NCI-H460 (cell line): ENCODE data around the gene ANKRD13A. TPM values are rescaled to one million over a fixed set of nuclear protein-coding genes. Genes with fewer than 3 reads are reported as not detected.
"Not testable (repeated sequence)": the region's sequence is repeated elsewhere in the genome, so short reads cannot be mapped to it uniquely, and the experiment has no call there.

ENCODE experiments used
- DNase-seq: peaks from one replicate; pipeline ENCODE4 v3.0.0-alpha.2; 2016; ENCODE audit warnings: low read depth; ENCODE audit errors: extremely low read depth
- total RNA-seq: library from RNA; depleted of rRNA; stranded (reverse); fragments of >200 nt; shearing (Covaris generic); gene quantifications from 2 replicates; pipeline ENCODE4 v1.2.3, GENCODE V29; 2014

Gene ANKRD13A
- total RNA-seq, 1 experiment from 2014 or later: 14.6 TPM

DNA sequence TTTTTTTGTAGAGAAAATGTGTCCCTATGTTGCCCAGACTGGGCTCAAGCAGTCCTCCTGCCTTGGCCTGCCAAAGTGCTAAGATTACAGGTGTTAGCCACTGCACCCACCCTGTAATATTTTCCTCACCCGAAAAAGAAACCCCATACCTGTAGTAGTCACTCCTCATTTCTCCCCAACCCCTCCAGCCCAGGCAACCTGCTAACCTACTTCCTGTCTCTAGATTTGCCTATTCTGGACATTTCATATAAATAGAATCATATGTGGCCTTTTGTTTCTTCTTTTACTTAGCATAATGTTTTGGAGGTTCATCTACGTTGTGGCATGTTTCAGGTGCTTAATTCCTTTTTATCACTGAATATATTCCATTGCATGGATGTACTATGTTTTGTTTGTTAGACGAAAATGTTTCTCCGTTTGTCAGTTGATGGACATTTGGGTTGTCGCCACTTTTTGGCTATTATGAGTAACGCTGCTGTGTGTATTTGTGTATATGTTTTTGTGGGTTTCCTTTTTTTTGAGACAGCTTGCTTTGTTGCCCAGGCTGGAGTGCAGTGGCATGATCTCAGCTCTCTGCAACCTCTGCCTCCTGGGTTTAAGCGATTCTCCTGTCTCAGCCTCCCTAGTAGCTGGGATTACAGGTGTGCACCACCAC, 6.2 kb downstream of the ANKRD13A start:
- no peak for DNase-seq

DNA sequence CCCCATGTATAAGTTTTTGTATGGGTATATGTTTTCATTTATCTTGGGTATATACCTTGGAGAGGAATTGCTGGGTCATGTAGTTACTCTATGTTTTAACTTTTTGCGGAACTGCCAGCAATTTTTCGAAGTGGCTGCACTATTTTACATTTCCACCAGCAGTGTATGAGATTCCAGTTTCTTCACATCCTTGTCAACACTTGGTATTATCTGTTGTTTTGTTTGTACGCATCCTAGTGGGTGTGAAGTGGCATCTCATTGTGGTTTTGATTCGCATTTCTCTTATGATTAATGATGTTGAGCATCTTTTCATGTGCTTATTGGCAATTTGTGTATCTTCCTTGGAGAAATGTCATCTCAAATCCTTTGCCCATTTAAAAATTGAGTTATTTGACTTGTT, 6.9 kb downstream of the ANKRD13A start:
- DNase-seq: no peak

DNA sequence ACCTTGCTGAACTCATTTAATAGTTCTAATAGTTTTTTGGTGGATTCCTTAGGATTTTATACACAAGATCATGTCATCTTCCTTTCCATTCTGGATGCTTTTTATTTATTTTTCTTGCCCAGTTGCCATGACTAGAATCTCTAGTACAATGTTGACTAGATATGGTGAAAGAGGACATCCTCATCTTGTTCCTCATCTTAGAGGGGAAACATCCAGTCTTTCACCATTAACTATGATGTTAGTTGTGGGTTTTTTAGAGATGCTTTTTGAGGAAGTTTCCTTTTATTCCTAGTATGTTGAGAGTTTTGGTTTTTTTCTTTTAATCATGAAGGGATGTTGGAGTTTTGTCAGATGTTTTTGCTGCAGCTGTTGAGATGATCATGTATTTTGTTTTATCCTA, 8.7 kb downstream of the ANKRD13A start:
- DNase-seq: no peak

DNA sequence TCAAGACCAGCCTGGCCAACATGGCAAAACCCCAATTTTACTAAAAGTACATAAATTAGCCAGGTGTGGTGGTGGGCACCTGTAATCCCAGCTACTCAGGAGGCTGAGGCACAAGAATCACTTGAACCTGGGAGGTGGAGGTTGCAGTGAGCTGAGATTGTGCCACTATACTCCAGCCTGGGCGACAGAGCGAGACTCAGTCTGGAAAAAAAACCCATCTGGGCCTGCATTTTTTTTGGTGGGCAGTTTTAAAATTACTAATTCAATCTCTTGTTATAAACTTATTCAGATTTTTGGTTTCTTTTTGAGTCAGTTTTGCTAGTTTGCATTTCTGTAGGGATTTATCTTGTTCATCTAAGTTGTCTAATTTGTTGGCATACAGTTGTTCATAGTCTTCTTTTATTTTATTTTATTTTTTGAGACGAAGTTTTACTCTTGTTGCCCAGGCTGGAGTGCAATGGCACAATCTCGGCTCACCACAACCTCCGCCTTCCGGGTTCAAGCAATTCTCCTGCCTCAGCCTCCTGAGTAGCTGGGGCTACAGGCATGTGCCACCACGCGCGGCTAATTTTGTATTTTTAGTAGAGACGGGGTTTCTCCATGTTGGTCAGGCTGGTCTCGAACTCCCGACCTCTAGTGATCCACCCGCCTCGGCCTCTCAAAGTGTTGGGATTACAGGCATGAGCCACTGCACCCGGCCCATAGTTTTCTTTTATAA, 9.6 kb downstream of the ANKRD13A start:
- DNase-seq: not testable (repeated sequence)

DNA sequence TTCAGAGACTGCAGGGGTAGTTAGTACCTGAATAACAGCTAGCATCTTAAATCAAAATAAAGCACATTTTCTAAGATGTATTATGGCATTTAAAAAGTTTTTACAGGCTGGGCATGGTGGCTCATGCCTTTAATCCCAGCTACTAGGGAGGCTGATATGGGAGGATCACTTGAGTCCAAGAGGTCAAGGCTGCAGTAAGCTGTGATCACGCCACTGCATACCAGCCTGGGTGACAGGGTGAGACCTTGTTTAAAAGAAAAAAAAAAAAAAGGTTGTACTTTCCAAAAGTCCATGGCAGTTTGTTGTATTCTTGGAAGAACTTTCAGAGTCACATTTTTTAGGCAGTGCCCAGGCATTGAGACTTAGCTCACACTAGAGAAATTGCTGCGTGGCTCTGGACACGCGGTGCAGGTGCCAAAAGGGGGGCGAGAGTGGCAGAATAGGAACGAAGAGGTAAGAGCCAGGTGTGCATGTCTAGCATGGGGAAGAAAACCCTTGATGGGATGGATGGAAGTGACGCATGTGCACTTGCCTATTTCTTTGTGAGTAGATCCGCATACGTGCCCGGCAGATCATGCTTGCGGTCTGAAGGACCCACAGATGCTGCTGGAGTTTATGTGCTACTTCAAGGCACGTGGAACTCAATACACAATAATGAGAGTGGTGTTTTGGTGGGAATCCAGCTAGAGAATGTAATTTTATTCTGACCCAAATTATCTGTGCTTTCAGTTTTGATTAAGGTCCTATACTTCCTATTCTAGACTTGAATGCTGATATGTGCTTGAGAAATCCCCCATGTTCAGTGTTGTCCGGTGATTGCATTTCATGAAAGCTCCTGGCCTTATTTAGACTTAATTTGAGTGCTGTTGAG, 11.9 kb downstream of the ANKRD13A start:
- DNase-seq: no peak

DNA sequence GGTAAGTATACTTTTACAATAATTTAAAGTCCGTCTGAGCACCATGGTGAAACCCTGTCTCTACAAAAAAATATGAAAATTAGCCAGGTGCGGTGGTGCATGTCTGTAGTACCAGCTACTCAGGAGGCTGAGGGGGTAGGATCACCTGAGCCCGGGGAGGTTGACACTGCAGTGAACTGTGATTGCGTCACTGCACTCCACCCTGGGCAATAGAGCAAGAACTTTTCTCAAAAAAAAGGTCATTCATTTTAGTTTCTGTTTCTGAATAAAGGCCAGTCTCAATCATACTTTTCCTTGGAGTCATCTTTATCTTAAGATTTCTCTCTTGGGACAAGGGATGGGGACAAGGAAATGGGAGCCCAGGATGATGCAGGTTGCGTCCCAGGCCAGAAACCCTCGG, 12.9 kb downstream of the ANKRD13A start:
- DNase-seq: no peak

DNA sequence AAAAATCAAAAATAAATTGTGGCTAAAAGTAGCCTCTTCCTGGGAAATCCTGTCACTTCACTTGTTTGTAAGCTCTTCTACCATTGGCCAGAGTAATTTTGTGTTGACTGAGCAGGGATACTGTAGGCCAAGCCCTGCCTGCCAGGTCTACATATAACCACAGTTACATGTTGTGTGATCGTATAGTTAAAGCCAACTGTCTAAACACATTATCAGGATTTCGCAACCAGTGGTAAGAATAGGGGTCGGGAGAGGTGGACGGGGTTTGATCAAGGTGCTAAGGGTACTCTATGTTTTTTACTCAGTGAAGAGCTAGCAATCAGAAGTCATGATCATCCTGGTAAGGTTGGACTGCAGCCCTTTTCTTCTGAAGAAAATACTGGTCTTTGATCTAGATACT, 13.4 kb downstream of the ANKRD13A start:
- no peak for DNase-seq

DNA sequence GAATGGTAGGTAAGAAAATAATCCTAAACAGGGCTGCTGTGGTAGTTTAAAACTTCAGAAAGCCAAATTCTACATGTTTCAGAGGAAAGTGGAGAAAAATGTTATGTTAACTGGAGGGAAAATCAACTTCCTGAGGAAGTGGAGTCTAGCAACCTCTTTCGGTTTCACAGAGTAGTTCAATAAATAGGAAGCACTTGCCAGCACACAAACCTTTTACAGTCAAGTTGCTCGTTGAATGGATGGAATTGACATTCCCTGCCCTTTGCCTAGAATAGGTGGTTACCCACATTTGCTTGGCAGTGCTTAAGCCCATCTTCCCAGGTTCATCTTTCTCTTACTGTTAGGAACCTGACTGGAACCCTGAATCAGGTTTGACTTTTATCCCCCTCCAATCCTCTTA, 15.9 kb downstream of the ANKRD13A start:
- DNase-seq: no peak

DNA sequence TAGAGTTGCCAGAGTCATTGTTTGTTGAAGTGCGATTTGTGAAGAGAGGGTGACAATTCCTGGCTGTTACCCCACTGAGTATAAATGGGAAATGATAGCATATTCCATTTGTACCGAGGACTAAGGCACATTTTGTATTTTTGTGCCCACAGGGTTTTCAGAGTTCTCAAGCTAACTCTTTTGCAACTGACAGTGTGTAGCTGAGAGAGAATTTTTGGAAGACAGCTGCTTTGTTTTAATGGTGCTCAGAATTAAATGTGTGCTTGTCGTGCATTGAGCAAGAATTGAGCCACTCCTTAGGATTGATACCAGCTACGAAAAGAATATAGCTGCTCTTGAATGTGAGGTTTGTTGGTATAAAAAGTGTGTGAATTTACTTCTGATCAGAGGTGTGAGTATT, 21.7 kb downstream of the ANKRD13A start:
- DNase-seq: no peak

DNA sequence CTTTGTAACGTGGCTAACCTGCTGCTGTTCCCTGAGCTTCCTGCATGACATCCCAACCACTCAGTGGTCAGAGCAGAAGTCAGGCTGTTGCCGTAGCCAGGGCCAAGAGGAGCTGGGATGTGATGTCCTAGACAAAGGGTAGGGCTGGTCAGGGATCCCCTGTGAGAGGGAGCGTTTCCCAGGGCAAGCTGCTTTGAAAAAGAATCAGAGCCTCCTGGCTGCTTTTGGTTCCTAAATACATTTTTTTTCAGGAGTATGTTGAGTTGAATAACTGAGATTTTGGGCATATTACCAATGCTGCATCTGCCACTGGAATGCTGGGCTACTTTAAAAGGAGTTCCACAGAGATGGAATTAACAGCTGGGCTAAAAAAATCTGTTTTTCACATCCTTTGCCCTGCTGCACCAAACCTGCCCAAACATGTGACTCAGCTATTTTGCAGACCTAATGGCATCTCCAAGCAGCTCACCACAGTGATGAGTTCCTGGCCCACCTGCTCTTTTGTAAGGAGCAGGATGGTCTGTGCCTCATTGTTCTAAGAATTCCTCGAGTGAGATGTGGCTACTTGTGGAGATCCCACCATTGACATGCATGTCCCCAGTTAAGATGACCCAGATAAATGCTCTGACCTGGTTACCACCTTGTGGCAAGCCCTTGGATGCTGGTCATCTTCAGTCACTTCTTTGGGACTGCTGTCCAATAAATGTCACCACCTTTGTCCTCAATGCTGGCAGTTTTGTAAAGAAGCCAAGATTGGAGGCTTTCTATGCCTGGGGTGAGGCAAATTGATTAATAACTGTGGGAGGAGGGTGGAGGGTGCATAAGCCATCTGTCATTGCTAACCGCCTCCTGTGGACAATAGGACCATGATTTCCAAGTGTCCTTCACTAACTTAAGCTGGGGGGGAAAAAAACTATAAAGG, 24.1 kb downstream of the ANKRD13A start:
- no peak for DNase-seq

DNA sequence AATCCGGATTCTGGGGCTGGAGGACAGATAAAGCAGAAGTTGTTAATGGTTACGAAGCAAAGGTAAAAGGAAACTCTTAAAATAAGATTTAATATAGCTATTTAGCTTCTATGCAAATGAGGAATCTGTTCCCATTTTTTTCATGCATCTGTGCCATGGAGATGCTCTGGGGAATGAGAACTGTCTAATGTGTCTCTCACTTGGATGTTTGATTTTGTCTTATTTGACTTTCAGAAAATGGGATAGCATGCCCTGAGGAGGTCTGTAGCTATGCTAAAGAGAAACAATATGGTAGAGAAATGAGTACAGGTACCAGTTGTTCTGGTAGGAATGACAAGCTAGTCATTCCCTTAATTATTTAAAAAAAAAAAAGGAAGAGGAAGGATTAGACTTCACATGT, 24.8 kb downstream of the ANKRD13A start:
- DNase-seq: no peak

DNA sequence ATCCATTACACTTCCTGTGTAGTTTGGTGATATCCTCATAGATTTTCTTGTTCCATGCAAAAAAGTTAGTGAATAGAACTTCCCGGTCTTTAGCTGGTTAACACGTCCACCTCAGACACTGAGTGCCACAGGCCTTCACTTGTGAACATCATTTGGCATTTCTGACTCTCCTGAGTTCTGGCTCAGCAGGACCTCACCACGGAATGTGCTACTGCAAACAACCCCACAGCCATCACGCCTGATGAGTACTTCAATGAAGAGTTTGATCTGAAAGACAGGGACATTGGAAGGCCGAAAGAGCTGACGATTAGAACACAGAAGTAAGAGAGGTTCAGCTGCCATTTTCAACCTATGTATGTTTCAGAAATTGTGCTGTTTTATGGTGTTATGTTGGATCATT, 29.1 kb downstream of the ANKRD13A start:
- no peak for DNase-seq

DNA sequence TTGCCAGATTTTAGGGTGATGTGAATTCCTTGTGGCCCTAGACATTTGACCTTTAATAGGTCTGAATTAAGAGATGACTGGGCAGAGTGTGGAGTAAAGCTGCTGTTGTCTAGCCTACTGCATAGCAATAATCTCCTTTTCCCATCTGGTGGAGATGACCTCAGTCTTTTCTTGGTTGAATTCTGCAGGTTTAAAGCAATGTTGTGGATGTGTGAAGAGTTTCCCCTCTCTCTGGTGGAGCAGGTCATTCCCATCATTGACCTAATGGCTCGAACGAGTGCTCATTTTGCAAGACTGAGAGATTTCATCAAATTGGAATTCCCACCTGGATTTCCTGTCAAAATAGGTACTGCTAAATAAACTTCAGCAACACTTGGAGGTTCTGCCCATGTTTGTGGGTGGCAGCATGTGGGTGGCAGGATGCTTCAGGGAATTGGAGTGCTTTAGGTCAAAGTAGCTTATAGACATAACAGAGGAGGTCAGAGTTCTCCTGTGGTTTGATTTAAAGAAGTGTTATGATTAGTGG, 30.1 kb downstream of the ANKRD13A start:
- DNase-seq: no peak

DNA sequence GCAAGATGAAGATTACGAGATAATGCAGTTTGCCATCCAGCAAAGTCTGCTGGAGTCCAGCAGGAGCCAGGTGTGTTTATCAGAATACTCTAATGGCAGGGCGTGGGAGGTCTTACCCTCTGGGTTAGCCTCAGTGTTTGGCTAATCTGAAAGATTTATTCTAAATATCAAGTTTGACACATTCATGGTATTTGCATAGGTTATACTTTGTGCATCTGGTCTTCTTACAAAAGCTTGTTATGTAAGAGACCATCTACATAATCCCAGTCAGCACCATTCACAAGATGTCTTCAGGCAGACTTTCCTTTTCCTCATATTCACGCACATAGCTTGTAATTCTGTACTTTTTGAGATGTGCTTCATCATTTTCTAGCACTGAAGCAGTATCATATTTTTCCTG, 34.7 kb downstream of the ANKRD13A start:
- no peak for DNase-seq

DNA sequence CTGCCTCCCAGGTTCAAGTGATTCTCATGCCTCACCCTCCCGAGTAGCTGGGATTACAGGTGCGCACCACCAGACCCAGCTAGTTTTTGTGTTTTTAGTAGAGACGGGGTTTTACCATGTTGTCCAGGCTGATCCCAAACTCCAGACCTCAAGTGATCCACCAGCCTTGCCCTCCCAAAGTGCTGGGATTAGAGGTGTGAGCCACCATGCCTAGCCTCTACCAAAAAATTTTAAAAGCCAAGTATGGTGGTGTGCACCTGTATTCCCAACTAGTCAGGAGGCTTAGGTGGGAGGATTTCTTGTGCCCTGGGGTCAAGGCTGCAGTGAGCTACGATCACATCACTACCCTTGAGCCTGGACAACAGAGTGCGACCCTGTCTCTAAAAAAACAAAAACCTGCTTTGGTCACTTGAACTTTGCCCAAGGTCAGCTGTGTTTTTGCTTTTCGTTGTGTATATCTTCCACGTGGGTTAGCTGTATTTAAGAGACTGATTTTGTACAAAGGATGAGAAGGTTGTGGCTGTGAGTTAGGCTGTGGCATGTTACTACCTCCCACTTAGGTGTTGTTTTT, 36.4 kb downstream of the ANKRD13A start:
- no peak for DNase-seq

DNA sequence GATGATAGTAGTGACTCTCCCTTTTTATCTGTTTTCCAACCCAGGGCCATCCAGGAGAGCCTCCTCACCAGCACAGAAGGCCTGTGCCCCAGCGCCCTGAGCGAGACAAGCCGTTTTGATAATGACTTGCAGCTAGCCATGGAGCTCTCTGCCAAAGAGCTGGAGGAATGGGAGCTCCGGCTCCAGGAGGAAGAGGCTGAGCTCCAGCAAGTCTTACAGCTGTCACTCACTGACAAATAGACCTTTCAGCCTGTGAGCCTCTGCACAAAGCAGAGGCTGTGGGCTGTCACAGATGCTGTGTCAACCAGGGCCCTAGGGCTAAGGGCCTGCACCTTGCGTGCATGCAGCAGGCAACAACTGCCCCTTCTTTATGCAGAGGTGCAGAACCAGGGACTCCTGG, 38.1 kb downstream of the ANKRD13A start:
- no peak for DNase-seq

DNA sequence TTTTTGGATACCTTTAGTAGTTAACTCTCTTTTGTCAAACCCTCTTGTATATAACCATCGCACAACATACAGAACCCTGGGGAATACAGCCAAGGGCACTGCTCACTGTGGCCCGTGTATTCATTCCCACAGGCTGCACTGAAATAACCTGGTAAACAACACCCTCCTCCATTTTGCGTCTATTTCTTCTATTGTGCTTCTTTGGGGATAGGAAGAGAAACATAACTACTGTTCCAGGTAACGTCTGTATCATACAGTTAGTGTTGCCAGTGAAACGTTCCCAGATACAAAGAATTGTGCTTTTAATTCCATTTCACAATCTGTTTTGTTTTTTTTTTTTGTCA, 39.5 kb downstream of the ANKRD13A start:
- no peak for DNase-seq

DNA sequence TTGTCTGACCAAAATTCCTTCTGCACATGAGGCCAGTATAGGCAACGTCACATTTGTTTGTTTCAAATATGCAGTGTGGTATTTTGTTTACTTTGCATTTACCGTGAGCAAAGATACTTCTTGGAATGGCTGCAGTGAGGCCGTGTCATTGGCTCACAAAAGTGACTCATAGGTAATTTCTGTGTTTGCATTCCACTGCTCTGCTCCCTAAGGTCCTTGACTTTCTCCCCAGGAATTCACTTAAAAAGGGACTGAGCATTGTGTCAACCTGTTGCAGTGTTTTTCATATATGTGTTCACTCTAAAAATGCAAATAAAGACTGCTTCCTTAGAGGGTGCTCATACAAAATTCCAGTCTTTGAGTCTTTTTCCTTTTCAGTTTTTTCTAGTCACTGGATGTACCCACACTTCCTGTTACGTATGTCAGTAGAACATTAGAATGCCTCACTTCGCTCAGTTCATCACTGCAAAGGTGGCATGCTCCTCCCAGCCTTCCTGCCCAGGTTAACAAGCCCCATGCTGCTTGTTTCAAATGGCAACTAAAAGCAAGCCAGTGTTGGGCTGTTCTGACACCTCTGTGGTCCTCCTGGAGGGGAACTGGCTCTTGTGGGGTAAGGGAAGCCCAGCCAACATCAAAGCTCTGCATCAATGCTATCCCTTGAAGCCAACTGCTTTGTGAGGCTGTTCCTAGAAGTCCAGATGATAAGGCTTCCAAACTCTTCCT, 40.0 kb downstream of the ANKRD13A start:
- DNase-seq: peak; percentile 87

DNA sequence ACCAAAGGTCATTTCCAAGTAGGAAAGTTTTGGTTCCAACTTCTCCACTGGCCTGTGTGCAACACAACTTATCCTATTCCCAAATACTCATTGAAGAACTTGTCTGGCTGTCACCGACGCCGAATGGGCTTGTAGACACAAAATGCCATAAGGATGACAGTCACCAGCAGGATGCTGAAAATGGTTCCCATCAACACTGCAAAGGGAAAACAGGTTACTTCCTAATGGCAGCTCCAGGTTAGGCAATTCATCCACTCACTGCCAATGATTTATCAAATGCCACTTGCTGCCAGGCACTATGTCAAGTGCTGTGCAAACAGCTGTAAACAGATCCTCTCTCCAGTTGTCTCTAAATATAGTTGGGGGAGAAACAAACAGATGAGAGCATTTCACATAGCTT, 43.0 kb downstream of the ANKRD13A start:
- DNase-seq: no peak
